Activated CD8-positive, alpha-beta T cell treated with anti-CD3 and anti-CD28 coated beads, Interleukin-2, amount 10 ng/mL, durations not matched to agents 7 days and 5 days (primary cell): ENCODE results near the gene TLNRD1. TPM values are rescaled to one million over a fixed set of nuclear protein-coding genes. Genes with fewer than 3 reads are reported as not detected.
A peak's percentile ranks its signal among the peaks of the same experiment; 100 is the strongest.

Source experiments
- ATAC-seq: fragments of 150-1000 bp; cut with Tn5 transposase; one replicate; pipeline ENCODE4 v1.10.0; 2021; ENCODE audit warnings: moderate library complexity
- CTCF ChIA-PET: fragments of 350-600 bp; sonication (Branson Sonifier 250); formaldehyde crosslinking; loops from one replicate; lab custom pipeline; 2021; ENCODE audit warnings: antibody characterized with exemption; lab: Charles Lee
- POLR2A ChIA-PET: fragments of 350-600 bp; sonication (Branson Sonifier 250); formaldehyde crosslinking; loops from one replicate; lab custom pipeline; 2021; ENCODE audit warnings: antibody characterized with exemption; lab: Charles Lee
- DNase-seq: peaks from one replicate; pipeline ENCODE4 v3.0.0-alpha.2; 2020
- H3K27ac Mint-ChIP-seq: one replicate; pipeline ENCODE4 v1.8.0; 2021; ENCODE audit warnings: mild to moderate bottlenecking, mixed read lengths
- H3K27me3 Mint-ChIP-seq: one replicate; pipeline ENCODE4 v1.8.0; 2021; ENCODE audit warnings: low read depth, mixed read lengths
- H3K36me3 Mint-ChIP-seq: one replicate; pipeline ENCODE4 v1.8.0; 2021; ENCODE audit warnings: low read depth, mixed read lengths
- H3K4me1 Mint-ChIP-seq: one replicate; pipeline ENCODE4 v1.8.0; 2021; ENCODE audit warnings: low read depth, mixed read lengths
- H3K4me3 Mint-ChIP-seq: one replicate; pipeline ENCODE4 v1.8.0; 2021; ENCODE audit warnings: mild to moderate bottlenecking, mixed read lengths
- H3K9me3 Mint-ChIP-seq: one replicate; pipeline ENCODE4 v1.8.0; 2022; ENCODE audit warnings: mixed read lengths; ENCODE audit not compliant: insufficient read depth
- total RNA-seq, 2 experiments: library from RNA; stranded (reverse); gene quantifications; one replicate each; pipeline ENCODE4 v1.2.3, GENCODE V29; 2021

Gene TLNRD1
- total RNA-seq, 2 experiments from 2014 or later: 32.3 to 33.8 TPM

DNA sequence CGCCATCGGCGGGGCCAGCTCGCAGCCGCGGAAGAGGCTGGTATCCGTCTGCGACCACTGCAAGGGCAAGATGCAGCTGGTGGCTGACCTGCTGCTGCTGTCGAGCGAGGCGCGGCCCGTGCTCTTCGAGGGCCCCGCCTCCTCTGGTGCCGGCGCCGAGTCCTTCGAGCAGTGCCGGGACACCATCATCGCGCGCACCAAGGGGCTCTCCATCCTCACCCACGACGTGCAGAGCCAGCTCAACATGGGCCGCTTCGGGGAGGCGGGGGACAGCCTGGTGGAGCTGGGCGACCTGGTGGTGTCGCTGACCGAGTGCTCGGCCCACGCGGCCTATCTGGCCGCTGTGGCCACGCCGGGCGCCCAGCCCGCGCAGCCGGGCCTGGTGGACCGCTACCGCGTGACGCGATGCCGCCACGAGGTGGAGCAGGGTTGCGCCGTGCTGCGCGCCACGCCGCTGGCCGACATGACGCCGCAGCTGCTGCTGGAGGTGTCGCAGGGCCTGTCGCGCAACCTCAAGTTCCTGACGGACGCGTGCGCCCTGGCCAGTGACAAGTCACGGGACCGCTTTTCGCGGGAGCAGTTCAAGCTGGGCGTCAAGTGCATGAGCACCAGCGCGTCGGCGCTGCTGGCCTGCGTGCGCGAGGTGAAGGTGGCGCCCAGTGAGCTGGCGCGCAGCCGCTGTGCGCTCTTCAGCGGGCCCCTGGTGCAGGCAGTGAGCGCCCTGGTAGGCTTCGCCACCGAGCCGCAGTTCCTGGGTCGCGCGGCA lies 1.8 kb downstream of the TLNRD1 start:
- Mint-ChIP-seq H3K4me3 (peak overlapping the region; percentile 73), H3K27ac (peak overlapping the region; percentile 55), H3K4me1 (peaks cover 51% of the 10 kb centered on the region), H3K27me3 (no peaks in the 10 kb centered on the region), H3K36me3 (peaks cover 35% of the 10 kb centered on the region), H3K9me3 (no peaks in the 10 kb centered on the region)
- CTCF ChIA-PET: interaction anchor here (1.5 to 3.3 kb wide), 2 partner anchors 11 to 264 kb away, joined by 3 to 21 read pairs; no protein-coding TSS in a partner anchor
- ATAC-seq (no peak), DNase-seq (no peak)
- POLR2A ChIA-PET: interaction anchor here (0.6 to 4.3 kb wide), 5 partner anchors 8 to 1043 kb away, joined by 3 to 49 read pairs (median 3); partner anchors contain the start of genes MESD and MEX3B

DNA sequence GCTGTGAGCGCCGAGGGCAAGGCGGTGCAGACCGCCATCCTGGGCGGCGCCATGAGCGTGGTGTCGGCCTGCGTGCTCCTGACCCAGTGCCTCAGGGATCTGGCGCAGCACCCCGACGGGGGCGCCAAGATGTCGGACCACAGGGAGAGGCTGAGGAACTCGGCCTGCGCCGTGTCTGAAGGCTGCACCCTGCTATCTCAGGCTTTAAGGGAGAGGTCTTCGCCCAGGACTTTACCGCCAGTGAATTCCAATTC lies 2.3 kb downstream of the TLNRD1 start:
- no peak overlapping the region for H3K27ac Mint-ChIP-seq
- CTCF ChIA-PET: no interaction called here
- H3K4me1 Mint-ChIP-seq: peaks cover 52% of the 10 kb centered on the region

DNA sequence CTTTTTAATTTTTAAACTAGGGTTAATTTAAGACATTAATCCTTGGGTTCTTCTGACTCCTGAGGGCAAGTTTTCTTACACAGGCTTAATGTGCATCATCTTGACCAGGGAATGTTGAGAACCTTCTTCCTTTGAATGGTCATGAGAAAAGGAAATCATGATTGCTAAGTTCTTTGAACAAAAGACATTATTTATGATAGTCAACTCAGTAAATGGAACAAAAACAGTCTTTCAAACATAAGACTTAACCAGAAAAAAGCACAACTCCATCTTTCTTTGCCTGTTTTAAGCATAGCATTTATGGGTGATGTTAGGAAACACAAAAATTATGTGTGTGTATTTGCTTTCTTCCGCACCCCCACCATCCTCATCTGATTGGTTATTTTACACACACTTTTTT lies 5.4 kb downstream of the TLNRD1 start:
- no peak for ATAC-seq
- no peak overlapping the region for H3K27ac Mint-ChIP-seq
- ChIA-PET POLR2A (no interaction called here), CTCF (interaction anchor here (1.0 kb wide), 1 partner anchor 260 kb away, joined by 4 read pairs; no protein-coding TSS in a partner anchor)
- no peak for DNase-seq
- H3K9me3 Mint-ChIP-seq: no peaks in the 10 kb centered on the region
- peaks cover 41% of the 10 kb centered on the region for H3K4me1 Mint-ChIP-seq
- peaks cover 38% of the 10 kb centered on the region for H3K36me3 Mint-ChIP-seq
- no peaks in the 10 kb centered on the region for H3K27me3 Mint-ChIP-seq
- no peak overlapping the region for H3K4me3 Mint-ChIP-seq

More for the DNA sequence above, 2.3 kb downstream of the TLNRD1 start:
- peaks cover 35% of the 10 kb centered on the region for H3K36me3 Mint-ChIP-seq
- POLR2A ChIA-PET: interaction anchor here (0.6 to 4.3 kb wide), 3 partner anchors 13 to 41 kb away, joined by 3 to 49 read pairs (median 3); partner anchors contain the start of gene MESD
- no peak for DNase-seq
- H3K4me3 Mint-ChIP-seq: peak overlapping the region; percentile 73
- H3K27me3 Mint-ChIP-seq: no peaks in the 10 kb centered on the region
- H3K9me3 Mint-ChIP-seq: no peaks in the 10 kb centered on the region
- no peak for ATAC-seq

DNA sequence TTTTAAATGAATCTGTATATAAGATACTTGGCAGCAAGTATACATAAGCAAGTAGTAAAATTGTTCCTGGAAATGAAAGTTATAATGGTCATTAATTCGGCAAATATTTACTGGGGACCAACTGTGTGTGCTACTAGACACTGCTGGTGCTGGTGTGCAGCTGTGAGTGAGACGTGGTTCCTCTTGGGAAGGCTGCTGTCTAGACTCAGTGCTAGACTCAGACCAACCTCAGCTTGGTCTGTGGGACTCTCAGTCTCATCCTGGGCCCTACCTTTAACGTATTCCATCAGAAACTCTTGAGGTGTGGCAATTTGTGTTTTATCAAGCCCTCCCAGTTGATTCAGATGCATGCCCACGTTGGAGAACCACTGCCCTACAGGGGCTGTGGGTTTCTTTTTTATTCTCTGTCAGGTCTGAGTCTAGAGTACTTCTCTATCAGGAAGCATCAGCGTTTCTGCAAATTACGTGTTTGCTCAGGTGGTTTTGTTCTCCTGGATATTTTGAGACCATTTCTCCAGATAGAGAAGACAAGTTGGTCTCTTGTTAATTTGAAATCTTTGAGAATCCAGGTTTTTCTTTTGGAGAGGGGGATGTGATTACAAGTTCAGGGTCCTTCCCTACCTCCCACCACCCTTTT lies 6.8 kb downstream of the TLNRD1 start:
- no peak for DNase-seq
- Mint-ChIP-seq H3K27ac (no peak overlapping the region), H3K36me3 (peaks cover 38% of the 10 kb centered on the region), H3K4me1 (peaks cover 41% of the 10 kb centered on the region), H3K9me3 (no peaks in the 10 kb centered on the region), H3K27me3 (no peaks in the 10 kb centered on the region), H3K4me3 (no peak overlapping the region)
- ChIA-PET POLR2A (no interaction called here), CTCF (interaction anchor here (0.6 to 3.4 kb wide), 3 partner anchors 259 to 403 kb away, joined by 3 to 17 read pairs (median 4); no protein-coding TSS in a partner anchor)
- no peak for ATAC-seq

DNA sequence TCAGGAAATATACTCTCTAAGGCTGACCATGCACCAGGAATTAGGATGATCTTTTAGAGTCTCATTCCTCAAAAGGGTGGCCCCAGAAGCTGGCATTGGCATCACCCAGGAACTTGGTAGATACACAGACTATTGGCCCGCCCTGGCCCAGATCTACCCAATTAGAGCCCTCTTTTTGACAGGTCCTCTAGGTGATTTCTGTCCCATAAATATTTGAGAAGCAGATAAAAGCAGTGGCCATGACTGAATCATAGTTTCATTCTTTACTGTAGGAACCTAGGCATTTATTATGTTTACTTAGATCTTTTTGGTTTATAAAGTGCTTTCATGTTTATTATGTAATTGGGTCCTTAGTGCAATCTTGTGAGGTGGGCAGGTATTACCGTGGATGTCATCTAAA lies 7.6 kb downstream of the TLNRD1 start:
- H3K9me3 Mint-ChIP-seq: no peaks in the 10 kb centered on the region
- no peak overlapping the region for H3K4me3 Mint-ChIP-seq
- DNase-seq (no peak), ATAC-seq (no peak)
- peaks cover 34% of the 10 kb centered on the region for H3K36me3 Mint-ChIP-seq
- ChIA-PET CTCF (interaction anchor here (0.6 to 3.4 kb wide), 4 partner anchors 100 to 402 kb away, joined by 3 to 17 read pairs (median 4); no protein-coding TSS in a partner anchor), POLR2A (interaction anchor here (0.6 kb wide), 1 partner anchor 33 kb away, joined by 4 read pairs; no protein-coding TSS in a partner anchor)
- no peaks in the 10 kb centered on the region for H3K27me3 Mint-ChIP-seq
- peaks cover 38% of the 10 kb centered on the region for H3K4me1 Mint-ChIP-seq
- no peak overlapping the region for H3K27ac Mint-ChIP-seq

DNA sequence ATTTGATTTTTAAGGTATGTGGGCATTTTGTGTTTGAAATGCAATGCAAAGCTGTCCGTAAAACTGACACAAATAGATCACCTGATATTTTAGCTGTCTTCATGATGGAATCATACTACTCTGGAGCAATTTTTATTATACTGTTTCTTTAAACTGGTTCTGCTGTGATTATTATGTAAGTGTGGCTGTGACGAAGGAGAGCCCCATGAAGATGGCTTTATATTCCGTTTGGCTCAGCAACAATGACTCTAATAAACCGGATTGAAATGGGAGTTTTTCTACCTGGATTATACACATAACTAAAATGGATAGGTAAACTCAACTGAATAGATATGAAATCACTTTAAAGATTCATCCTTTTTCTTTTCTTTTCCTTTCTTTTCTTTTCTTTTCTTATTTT lies 9.4 kb downstream of the TLNRD1 start:
- Mint-ChIP-seq H3K27me3 (no peaks in the 10 kb centered on the region), H3K27ac (no peak overlapping the region), H3K4me1 (peaks cover 21% of the 10 kb centered on the region), H3K4me3 (no peak overlapping the region), H3K9me3 (no peaks in the 10 kb centered on the region), H3K36me3 (peaks cover 18% of the 10 kb centered on the region)
- DNase-seq (no peak), ATAC-seq (no peak)
- ChIA-PET CTCF (interaction anchor here (3.4 kb wide), 1 partner anchor 256 kb away, joined by 17 read pairs; no protein-coding TSS in a partner anchor), POLR2A (interaction anchor here (1.5 kb wide), 1 partner anchor 8 kb away, joined by 3 read pairs; no protein-coding TSS in a partner anchor)

DNA sequence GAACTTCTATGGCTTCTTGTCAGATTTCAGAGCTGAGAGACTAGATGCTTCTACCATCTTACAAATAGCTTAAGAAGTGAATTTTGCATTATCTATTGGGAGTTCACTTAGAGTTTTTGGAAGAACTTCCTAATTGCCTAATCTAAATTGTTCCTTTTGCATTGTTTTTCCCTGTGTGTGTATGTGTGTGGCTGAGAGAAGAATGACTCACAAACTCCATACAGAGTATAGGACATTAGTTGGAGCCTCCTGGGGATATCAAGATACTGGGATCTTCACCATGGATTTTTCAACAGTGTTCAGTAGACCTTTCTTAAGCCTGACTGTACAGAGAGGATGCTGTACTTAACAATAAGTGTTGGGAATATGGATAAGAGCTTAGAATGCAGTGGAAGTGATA lies 10.9 kb downstream of the TLNRD1 start:
- CTCF ChIA-PET: no interaction called here
- H3K4me3 Mint-ChIP-seq: no peak overlapping the region
- DNase-seq (no peak), ATAC-seq (no peak)
- H3K27me3 Mint-ChIP-seq: no peaks in the 10 kb centered on the region
- POLR2A ChIA-PET: interaction anchor here (1.5 kb wide), 1 partner anchor 9 kb away, joined by 3 read pairs; no protein-coding TSS in a partner anchor
- H3K9me3 Mint-ChIP-seq: no peaks in the 10 kb centered on the region
- H3K36me3 Mint-ChIP-seq: peaks cover 8% of the 10 kb centered on the region
- peaks cover 13% of the 10 kb centered on the region for H3K4me1 Mint-ChIP-seq
- no peak overlapping the region for H3K27ac Mint-ChIP-seq

DNA sequence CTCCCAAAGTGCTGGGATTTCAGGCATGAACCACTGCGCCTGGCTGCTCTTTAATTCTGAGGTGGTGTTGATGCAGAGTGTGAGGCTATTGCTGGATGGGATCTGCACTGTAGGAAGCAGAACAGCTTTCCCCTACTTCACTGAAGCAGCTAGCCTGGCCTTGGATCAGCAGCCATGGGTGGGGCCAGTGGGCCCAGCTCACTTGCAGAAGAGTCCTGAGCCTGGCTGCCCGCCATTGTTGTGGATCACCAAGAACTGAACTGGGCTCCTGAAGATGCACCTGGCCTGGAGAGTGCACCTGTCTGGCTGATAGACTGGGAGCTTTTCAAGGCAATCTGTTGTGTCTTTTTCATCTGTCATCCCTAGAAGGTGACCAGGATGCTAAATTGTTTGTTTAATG lies 11.9 kb downstream of the TLNRD1 start:
- no peaks in the 10 kb centered on the region for H3K9me3 Mint-ChIP-seq
- peaks cover 9% of the 10 kb centered on the region for H3K4me1 Mint-ChIP-seq
- ATAC-seq (no peak), DNase-seq (no peak)
- POLR2A ChIA-PET: no interaction called here
- CTCF ChIA-PET: no interaction called here
- no peak overlapping the region for H3K4me3 Mint-ChIP-seq
- peaks cover 6% of the 10 kb centered on the region for H3K36me3 Mint-ChIP-seq
- H3K27ac Mint-ChIP-seq: no peak overlapping the region
- no peaks in the 10 kb centered on the region for H3K27me3 Mint-ChIP-seq

DNA sequence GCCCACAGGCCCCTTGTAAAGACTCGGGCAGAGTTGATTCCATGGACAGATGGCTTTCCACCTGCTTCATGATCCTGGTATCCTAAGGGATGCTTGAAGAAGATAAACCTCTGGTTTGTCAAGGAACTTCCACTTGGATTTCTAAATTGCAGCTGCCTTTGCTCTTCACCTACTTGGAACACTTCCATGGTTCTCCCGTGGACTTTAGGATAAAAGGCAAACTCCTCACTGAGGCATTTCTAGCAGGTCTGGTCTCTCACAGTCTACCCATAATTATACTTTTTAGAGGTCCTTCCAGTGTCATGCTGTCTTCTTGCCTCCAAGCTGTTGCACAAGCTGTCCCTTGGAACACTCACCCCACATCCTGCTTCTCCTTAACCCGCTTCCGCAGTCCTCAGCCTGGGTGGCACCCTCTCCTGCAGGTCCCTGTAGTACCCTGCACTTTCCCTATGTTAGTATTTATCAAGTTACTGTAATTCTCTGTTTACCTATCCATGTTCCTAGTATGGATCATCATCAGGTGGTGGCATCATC lies 12.7 kb downstream of the TLNRD1 start:
- Mint-ChIP-seq H3K27me3 (no peaks in the 10 kb centered on the region), H3K36me3 (peaks cover 6% of the 10 kb centered on the region), H3K4me3 (no peak overlapping the region), H3K9me3 (no peaks in the 10 kb centered on the region), H3K4me1 (peaks cover 6% of the 10 kb centered on the region), H3K27ac (no peak overlapping the region)
- CTCF ChIA-PET: no interaction called here
- POLR2A ChIA-PET: no interaction called here
- DNase-seq (no peak), ATAC-seq (no peak)

DNA sequence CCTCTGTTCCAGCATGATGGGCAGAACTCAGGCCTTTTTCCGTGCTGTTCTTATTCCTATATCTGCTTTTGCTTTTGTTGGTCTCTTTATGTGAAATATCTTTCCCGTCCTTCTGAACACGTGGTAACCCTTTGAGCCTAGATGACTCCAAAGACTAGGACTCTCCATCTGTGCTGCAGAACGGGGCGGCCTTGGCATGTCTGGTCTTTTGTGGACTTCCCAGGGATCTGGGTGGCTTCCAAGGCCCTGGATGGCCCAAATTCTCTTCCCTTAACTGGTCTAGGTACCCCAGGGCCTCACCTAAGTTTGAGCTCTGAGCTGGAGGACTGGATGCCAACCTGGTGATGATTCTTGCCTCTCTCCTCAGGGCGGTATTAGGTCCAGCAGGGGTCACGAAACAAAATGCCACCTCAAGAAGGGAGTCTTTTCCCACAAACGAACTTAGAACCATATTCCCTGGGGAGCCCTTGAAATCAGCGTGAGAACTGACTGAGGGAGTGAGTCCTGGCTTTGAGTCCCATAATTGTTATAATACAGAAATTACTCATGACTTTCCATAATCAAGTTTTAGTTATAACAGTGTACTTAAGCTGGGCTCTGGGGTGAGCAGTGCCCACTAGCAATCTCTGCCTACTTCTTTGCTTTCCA lies 13.8 kb downstream of the TLNRD1 start:
- H3K27ac Mint-ChIP-seq: no peak overlapping the region
- POLR2A ChIA-PET: no interaction called here

DNA sequence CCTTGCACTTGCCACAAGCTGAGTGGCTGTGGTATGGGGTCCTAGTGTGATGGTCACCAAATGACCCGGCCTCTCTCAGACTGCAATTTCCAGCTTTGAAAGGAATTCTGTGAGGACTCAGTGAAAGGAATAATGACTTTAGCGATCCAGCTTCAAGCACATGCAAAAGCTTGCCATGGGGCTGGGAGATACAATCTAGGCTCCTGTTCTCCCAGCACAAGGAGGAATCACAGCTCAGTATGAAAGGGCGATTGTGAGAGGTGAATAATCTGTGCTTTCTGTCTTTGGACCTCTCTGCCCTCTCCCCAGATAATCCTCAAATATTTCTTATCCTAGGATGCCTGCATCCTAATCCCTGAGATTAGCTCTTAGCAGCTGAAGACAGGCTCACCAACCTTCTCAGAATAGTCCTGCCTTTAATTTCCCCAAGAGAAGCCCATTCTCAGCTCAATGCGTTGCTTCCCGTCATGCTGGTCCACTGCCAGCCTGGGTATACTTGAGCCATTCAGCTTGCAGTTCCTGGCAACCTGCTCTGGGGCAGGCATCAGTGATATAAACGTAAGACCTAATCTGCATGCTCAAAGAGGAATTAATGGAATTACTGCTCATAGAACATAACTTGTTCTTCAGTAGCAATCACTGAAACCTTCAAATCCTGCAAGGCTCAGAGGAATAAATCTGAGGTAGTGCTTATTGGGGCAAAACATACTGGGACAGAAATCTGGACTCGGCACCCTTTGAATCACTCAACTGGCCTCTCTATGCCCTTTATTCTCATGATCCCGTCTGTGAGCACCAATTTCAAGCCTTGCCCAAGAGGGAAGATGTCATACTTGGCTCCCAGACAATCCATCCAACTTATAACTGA lies 15.1 kb downstream of the TLNRD1 start:
- Mint-ChIP-seq H3K27ac (no peak overlapping the region), H3K36me3 (no peaks in the 10 kb centered on the region), H3K27me3 (no peaks in the 10 kb centered on the region), H3K9me3 (no peaks in the 10 kb centered on the region), H3K4me3 (no peak overlapping the region), H3K4me1 (no peaks in the 10 kb centered on the region)
- POLR2A ChIA-PET: no interaction called here
- no peak for ATAC-seq
- DNase-seq: no peak
- CTCF ChIA-PET: interaction anchor here (1.5 kb wide), 1 partner anchor 250 kb away, joined by 3 read pairs; no protein-coding TSS in a partner anchor

More for the DNA sequence above, 13.8 kb downstream of the TLNRD1 start:
- Mint-ChIP-seq H3K4me1 (peaks cover 3% of the 10 kb centered on the region), H3K4me3 (no peak overlapping the region), H3K36me3 (peaks cover 6% of the 10 kb centered on the region), H3K9me3 (no peaks in the 10 kb centered on the region), H3K27me3 (no peaks in the 10 kb centered on the region)
- DNase-seq (no peak), ATAC-seq (no peak)
- CTCF ChIA-PET: no interaction called here
